DOHH2 (cell line): ENCODE data around the gene DNAJB6.

Experiments used
- CTCF ChIP-seq: fragments of 200-600 bp; sonication (generic); IDR thresholded peaks from one replicate; pipeline ENCODE4 v1.5.1; 2014; ENCODE audit warnings: antibody characterized with exemption, mild to moderate bottlenecking, low read depth, low read length; ENCODE audit not compliant: poor library complexity, severe bottlenecking
- EZH2phosphoT487 ChIP-seq: fragments of 200-600 bp; sonication (generic); IDR thresholded peaks from 2 replicates; pipeline ENCODE4 v1.6.1; 2017; ENCODE audit warnings: borderline replicate concordance, mild to moderate bottlenecking, antibody characterized with exemption, low read length, moderate library complexity, mixed read lengths

- TF ChIP-seq CTCF (no peak), EZH2phosphoT487 (no peak)
Measured at GRCh38 chr7:157437519-157438061, 100.8 kb downstream of the DNAJB6 start.
